OCI-LY3 (cell line): ENCODE measurements around the gene AURKA.

ENCODE experiments used
- H2AFZ ChIP-seq: fragments of 200-600, 300-600 bp; shearing (Covaris generic); 2 replicates; pipeline ENCODE4 v1.6.0; 2014; ENCODE audit warnings: antibody characterized with exemption, low read depth, low read length
- H3K27ac ChIP-seq: fragments of 200-600, 300-600 bp; sonication (generic); 2 replicates; pipeline ENCODE4 v1.5.1; 2014; ENCODE audit warnings: mild to moderate bottlenecking, low read length, moderate library complexity, mixed read lengths
- H3K27me3 ChIP-seq: fragments of 200-600, 300-600 bp; sonication (generic); 2 replicates; pipeline ENCODE4 v1.6.1; 2014; ENCODE audit warnings: low read depth, low read length, mixed read lengths
- H3K36me3 ChIP-seq: fragments of 200-600, 300-600 bp; sonication (generic); replicated peaks from 2 replicates; pipeline ENCODE3; 2014; ENCODE audit warnings: low read depth, low read length, mixed read lengths
- H3K4me1 ChIP-seq: fragments of 300-600, 200-600 bp; sonication (generic); 2 replicates; pipeline ENCODE4 v1.6.1; 2014; ENCODE audit warnings: low read length, mixed read lengths
- H3K4me2 ChIP-seq: fragments of 200-600, 300-600 bp; sonication (generic); 2 replicates; pipeline ENCODE4 v1.6.1; 2014; ENCODE audit warnings: low read length, mixed read lengths
- H3K4me3 ChIP-seq: fragments of 300-600, 200-600 bp; sonication (generic); 2 replicates; pipeline ENCODE4 v1.5.1; 2014; ENCODE audit warnings: antibody characterized with exemption, mild to moderate bottlenecking, low read length, moderate library complexity
- H3K79me2 ChIP-seq: fragments of 300-600, 200-600 bp; shearing (Covaris generic); 2 replicates; pipeline ENCODE4 v1.6.1; 2014; ENCODE audit warnings: mild to moderate bottlenecking, low read length, mixed read lengths
- H3K9ac ChIP-seq: fragments of 300-600, 200-600 bp; shearing (Covaris generic); 2 replicates; pipeline ENCODE4 v1.6.0; 2014; ENCODE audit warnings: mild to moderate bottlenecking, low read length, moderate library complexity
- H3K9me3 ChIP-seq: fragments of 200-600, 300-600 bp; shearing (Covaris generic); 2 replicates; pipeline ENCODE4 v1.6.1; 2014; ENCODE audit warnings: low read length, mixed read lengths; ENCODE audit not compliant: insufficient read depth
- H4K20me1 ChIP-seq: fragments of 200-600, 300-600 bp; sonication (generic); 2 replicates; pipeline ENCODE4 v1.6.1; 2016; ENCODE audit warnings: low read length, mixed read lengths; ENCODE audit not compliant: insufficient read depth
- EZH2phosphoT487 ChIP-seq: fragments of 200-600 bp; shearing (Covaris generic); IDR thresholded peaks from 2 replicates; pipeline ENCODE4 v1.6.1; 2018; ENCODE audit warnings: antibody characterized with exemption, mixed run types, low read depth
- TF ChIP-seq, protein P1 (sequence below): fragments of 200-600, 300-600 bp; sonication (generic); IDR thresholded peaks from 2 replicates; pipeline ENCODE4 v1.5.1; 2014; ENCODE audit warnings: antibody characterized with exemption, low read length, low read depth

Gene AURKA

GRCh38 chr20:56424931-56425330 lies 32.9 kb upstream of the AURKA start:
- no peak overlapping the region for H3K27ac ChIP-seq

DNA sequence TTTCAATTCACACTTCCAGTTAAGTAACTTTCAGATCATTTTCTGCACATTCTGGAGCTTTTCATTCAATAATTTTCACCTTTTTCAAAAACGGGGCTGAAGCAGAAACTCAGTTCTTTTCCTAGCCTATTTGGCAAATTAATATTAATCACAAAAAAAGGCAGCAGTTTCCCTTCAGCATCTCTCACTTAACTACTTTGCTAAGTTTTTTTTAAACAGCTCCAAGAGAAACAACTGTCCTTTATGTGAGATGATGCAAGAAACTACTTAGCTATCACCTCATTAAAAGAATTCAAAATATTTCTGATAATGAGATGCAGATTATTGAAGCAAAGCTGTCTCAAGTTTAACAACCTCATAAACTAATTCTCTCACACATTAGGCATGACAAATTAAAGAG lies 31.9 kb upstream of the AURKA start:
- Histone ChIP-seq H2AFZ (no peak overlapping the region), H3K36me3 (peaks cover 12% of the 10 kb centered on the region), H3K9me3 (no peaks in the 10 kb centered on the region), H3K4me2 (no peak overlapping the region), H3K4me3 (no peak overlapping the region), H3K27ac (no peak overlapping the region), H3K27me3 (no peaks in the 10 kb centered on the region), H3K79me2 (no peaks in the 10 kb centered on the region), H3K9ac (no peak overlapping the region), H4K20me1 (no peaks in the 10 kb centered on the region), H3K4me1 (peaks cover 11% of the 10 kb centered on the region)
- TF ChIP-seq, protein P1, sequence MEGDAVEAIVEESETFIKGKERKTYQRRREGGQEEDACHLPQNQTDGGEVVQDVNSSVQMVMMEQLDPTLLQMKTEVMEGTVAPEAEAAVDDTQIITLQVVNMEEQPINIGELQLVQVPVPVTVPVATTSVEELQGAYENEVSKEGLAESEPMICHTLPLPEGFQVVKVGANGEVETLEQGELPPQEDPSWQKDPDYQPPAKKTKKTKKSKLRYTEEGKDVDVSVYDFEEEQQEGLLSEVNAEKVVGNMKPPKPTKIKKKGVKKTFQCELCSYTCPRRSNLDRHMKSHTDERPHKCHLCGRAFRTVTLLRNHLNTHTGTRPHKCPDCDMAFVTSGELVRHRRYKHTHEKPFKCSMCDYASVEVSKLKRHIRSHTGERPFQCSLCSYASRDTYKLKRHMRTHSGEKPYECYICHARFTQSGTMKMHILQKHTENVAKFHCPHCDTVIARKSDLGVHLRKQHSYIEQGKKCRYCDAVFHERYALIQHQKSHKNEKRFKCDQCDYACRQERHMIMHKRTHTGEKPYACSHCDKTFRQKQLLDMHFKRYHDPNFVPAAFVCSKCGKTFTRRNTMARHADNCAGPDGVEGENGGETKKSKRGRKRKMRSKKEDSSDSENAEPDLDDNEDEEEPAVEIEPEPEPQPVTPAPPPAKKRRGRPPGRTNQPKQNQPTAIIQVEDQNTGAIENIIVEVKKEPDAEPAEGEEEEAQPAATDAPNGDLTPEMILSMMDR: no peak
- no peak for TF ChIP-seq EZH2phosphoT487

More at GRCh38 chr20:56424931-56425330, 32.9 kb upstream of the AURKA start:
- Histone ChIP-seq H3K36me3 (peaks cover 6% of the 10 kb centered on the region), H3K9me3 (no peaks in the 10 kb centered on the region), H3K27me3 (no peaks in the 10 kb centered on the region), H3K9ac (no peak overlapping the region), H3K4me2 (no peak overlapping the region), H2AFZ (no peak overlapping the region), H3K4me1 (peaks cover 22% of the 10 kb centered on the region), H3K4me3 (no peak overlapping the region), H4K20me1 (no peaks in the 10 kb centered on the region), H3K79me2 (no peaks in the 10 kb centered on the region)
- no peak for TF ChIP-seq EZH2phosphoT487
- TF ChIP-seq, protein P1: no peak

- peaks cover 10% of the 10 kb centered on the region for H3K4me1 ChIP-seq
- no peak overlapping the region for H2AFZ ChIP-seq
- no peak overlapping the region for H3K4me3 ChIP-seq
- no peak overlapping the region for H3K27ac ChIP-seq
- no peak overlapping the region for H3K4me2 ChIP-seq
- peaks cover 15% of the 10 kb centered on the region for H3K36me3 ChIP-seq
- no peaks in the 10 kb centered on the region for H3K27me3 ChIP-seq
- H3K9ac ChIP-seq: no peak overlapping the region
- TF ChIP-seq, protein P1: no peak
- TF ChIP-seq EZH2phosphoT487: no peak
- no peaks in the 10 kb centered on the region for H3K79me2 ChIP-seq
- H4K20me1 ChIP-seq: no peaks in the 10 kb centered on the region
- no peaks in the 10 kb centered on the region for H3K9me3 ChIP-seq
Observed at GRCh38 chr20:56423211-56423610, 31.2 kb upstream of the AURKA start.

GRCh38 chr20:56422824-56423189 lies 30.8 kb upstream of the AURKA start:
- Histone ChIP-seq H2AFZ (no peak overlapping the region), H3K9ac (no peak overlapping the region), H4K20me1 (no peaks in the 10 kb centered on the region), H3K27me3 (no peaks in the 10 kb centered on the region), H3K4me2 (no peak overlapping the region), H3K27ac (no peak overlapping the region), H3K79me2 (no peaks in the 10 kb centered on the region), H3K36me3 (peaks cover 19% of the 10 kb centered on the region), H3K9me3 (no peaks in the 10 kb centered on the region), H3K4me1 (peaks cover 10% of the 10 kb centered on the region), H3K4me3 (no peak overlapping the region)
- no peak for TF ChIP-seq EZH2phosphoT487
- TF ChIP-seq, protein P1: no peak
